Activated CD4-positive, alpha-beta T cell treated with anti-CD3 and anti-CD28 coated beads, Interleukin-2, amount 50 U/mL, for 24 hours (primary cell): ENCODE results near the gene BLVRA.
"Not testable (repeated sequence)": the region's sequence is repeated elsewhere in the genome, so short reads cannot be mapped to it uniquely, and the experiment has no call there.

Experiments used
- DNase-seq, 2 donors: peaks; one replicate each; pipeline ENCODE4 v3.0.0-alpha.2; 2020; ENCODE audit warnings: low read depth in 1 of 2, low spot score in 1 of 2

BLVRA gene

GRCh38 chr7:43758029-43758821 lies at the start of gene BLVRA:
Gene BLVRA, plus strand, starts transcription at chr7:43758680. Its CDS starts 12,479 bp downstream, at chr7:43771159.
- peak; percentile 25 to 42 for DNase-seq

GRCh38 chr7:43711503-43711902 lies 47.0 kb upstream of the BLVRA start:
- no peak for DNase-seq

GRCh38 chr7:43715966-43716365 lies 42.5 kb upstream of the BLVRA start:
- DNase-seq, result not testable (repeated sequence)

GRCh38 chr7:43716598-43716997 lies 41.9 kb upstream of the BLVRA start:
- DNase-seq, result no peak

- DNase-seq, result peak in 1 of 2 donors; percentile 28
Observed at GRCh38 chr7:43721193-43721806, 37.2 kb upstream of the BLVRA start.

- no peak for DNase-seq
Observed at GRCh38 chr7:43723007-43723341, 35.5 kb upstream of the BLVRA start.

GRCh38 chr7:43725251-43725650 lies 33.2 kb upstream of the BLVRA start:
- no peak for DNase-seq

GRCh38 chr7:43726466-43726865 lies 32.0 kb upstream of the BLVRA start:
- no peak for DNase-seq

- no peak for DNase-seq
Observed at GRCh38 chr7:43727003-43727402, 31.5 kb upstream of the BLVRA start.

GRCh38 chr7:43727494-43727893 lies 31.0 kb upstream of the BLVRA start:
- DNase-seq, result no peak

GRCh38 chr7:43729214-43729923 lies 29.1 kb upstream of the BLVRA start, which contains the start of gene COA1:
Gene COA1, minus strand, starts transcription at chr7:43729523. Its CDS starts 80,909 bp downstream, at chr7:43648614.
- DNase-seq, result peak; percentile 66 to 79

GRCh38 chr7:43729924-43730248 lies 28.6 kb upstream of the BLVRA start:
- no peak for DNase-seq

GRCh38 chr7:43731494-43731893 lies 27.0 kb upstream of the BLVRA start:
- not testable (repeated sequence) for DNase-seq

- not testable (repeated sequence) for DNase-seq
Observed at GRCh38 chr7:43734575-43735332, 23.7 kb upstream of the BLVRA start.

GRCh38 chr7:43735403-43735801 lies 23.1 kb upstream of the BLVRA start:
- DNase-seq, result no peak

GRCh38 chr7:43735802-43736603 lies 22.5 kb upstream of the BLVRA start:
- DNase-seq, result no peak

- no peak for DNase-seq
Observed at GRCh38 chr7:43737467-43738127, 20.9 kb upstream of the BLVRA start.

GRCh38 chr7:43742692-43743091 lies 15.8 kb upstream of the BLVRA start:
- DNase-seq, result no peak

- DNase-seq, result no peak
Observed at GRCh38 chr7:43747328-43748105, 11.0 kb upstream of the BLVRA start.
